Measurements from ENCODE around the gene TEN1.

Gene TEN1

DNA sequence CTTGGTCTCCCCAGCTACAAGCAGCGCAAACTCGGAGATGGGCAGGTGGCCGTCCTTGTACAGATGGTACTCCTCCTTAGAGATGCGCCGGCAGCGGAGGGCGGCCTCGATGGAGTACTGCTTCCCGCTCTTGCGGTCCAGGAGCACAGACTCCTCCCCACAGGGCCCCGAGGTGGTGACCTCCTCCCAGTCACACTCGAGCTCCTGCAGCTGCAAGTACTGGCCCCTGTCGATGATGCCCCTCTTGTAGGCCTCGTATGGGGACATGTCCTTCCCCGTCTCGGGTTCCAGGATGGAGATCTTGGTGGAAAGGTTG, 28.8 kb downstream of the TEN1 start:
- DNase-seq = no peak

DNA sequence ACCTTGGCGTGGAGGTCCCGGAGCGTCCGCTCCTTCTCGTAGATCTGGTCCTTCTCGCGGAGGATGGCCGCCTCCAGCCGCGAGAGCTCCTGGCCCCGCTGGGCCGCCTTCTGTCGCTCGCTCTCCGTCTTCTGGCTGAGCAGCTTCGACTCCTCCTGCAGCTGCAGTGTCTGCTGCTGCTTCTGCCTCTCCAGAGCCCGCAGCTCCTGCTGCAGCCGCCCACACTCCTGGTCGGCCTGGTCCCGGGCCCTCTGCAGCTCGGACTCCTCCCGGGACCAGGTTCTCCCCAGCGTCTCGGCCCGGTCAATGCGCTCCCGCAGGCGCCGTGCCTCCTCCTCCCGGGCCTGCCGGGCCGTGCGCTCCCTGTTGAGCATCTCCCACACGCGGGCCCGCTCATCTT, 29.2 kb downstream of the TEN1 start:
- DNase-seq = no peak

DNA sequence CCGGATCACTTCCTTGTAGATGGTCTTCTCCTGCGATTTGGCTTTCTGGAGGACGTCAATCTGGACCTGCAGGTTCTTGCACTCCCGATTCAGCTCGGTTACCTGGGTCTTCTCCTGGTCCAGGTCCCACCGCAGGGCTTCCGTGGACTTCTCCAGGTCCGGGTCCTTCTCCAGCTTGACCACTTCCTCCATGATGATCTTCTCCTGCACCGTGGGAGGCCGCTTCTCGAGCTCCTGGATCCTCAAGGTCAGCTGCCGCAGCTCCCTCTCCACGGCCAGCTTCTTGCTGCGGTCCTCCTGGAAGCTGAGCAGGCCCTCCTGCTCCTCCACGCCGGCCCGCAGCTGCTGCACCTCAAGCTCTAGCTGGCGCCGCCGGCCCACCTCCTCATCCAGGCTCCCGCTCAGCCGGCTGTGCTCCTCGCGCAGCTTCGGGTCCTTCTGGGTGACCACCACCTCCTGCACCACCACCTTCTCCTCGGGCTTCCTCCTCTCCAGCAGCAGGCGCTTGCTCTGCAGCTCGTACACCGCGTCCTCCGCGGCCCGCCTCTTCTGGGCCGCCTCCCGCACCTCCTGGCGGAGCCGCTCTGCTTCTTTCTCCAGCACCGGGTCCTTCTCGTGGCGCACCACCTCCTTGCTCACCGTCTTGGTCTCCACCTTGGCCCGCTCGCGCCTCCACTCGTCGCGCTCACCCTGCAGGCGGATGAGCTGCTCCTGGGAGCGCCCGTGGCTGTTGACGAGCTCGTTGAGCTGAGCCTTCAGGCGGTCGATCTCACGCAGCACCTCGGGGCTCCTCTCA, 29.8 kb downstream of the TEN1 start:
- no peak for DNase-seq

DNA sequence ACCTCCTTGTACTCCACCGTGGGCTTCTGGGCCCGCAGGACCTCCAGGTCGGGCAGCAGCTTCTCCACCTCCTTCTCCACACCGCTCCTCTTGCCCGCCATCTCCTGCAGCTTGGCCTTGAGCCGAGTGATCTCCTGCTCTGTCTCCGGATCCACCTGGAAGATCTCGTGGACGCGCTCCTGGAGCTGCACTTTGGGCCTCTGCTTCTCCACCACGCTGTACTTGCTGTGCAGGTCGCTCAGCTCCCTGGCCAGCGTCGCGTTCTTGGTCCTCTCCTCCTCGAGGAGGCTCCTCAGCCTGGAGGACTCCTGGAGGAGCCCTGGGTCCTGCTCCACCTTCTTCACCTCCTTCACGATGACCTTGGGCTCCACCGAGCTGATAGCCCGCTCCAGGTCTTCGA, 30.4 kb downstream of the TEN1 start:
- DNase-seq = no peak

DNA sequence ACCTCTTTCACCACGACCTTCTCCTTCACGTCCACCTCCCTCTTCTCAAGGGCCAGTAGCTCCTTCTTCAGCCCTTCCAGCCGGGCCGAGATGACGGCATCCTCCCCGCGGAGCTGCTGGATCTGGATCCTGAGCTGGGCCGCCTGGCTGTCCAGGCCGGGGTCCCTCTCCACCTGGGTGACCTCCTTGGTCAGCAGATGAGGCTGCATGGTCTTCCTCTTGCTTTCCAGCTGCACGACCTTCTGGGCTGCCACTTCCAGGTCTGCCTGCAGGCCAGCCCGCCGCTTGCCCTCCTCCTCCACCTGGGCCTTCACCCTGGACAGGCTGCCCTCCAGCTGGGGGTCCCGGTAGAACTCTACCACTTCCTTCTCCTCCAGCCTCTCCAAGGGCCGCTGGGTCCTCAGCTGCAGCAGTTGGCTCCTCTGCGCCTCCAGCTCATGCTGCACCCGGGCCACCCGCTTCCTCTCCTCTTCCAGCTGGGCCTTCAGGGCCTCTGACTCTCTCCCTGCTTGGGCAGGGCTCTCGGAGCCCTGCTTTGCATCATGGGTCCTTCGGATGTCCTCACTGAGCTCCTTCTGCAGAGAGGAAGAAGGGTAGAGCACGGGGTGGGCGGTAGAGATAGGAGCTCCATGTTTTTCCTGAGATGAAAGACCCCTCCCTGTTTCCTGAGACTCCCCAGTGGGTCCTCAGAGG, 31.1 kb downstream of the TEN1 start:
- no peak for DNase-seq

DNA sequence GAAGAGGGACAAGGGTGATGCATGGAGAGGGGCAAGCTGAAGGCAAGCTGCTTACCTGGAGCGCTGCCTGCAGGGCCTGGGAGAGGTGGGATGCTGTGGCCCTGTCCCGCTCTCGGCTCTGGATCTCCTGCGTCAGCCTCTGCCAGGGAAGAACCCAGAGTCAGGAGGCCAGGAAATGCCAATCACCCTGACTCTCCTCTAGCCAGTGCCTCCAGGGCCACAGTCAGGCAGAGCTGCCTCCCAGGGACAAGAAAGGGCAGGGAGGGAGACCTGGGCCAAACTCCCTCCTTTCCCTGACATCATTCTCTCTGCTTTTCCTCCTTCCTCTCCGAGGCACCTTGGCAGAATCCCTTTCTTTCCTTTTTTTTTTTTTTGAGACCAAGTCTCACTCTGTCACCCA, 32.9 kb downstream of the TEN1 start:
- DNase-seq = no peak

DNA sequence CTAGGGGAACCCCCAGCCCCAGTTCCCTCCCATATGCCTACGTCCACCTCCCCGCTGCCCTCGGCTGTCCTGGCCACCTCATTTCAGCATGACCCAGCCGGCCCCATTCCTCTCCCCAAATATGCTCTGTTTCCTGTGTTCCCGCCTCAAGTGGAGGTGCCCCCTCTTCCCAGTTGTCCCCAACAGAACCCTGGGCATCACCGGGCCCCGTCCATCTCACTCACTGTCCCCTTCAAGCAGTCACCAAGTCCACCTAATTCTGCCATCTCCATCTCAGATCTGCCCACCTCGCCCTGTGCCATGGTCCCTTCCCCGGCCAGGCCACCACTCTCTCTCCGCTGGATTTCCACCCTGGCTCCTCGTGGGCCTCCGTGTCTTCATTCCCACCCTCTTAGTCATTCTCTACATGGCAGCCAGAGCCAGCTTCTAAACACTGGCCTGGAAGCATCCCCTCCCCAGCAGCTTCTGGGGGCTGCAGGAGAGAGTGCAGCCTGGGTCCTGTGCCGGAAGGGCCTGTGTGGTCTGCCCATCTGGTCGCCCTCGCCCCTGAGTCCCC, 34.4 kb downstream of the TEN1 start:
- DNase-seq = no peak

DNA sequence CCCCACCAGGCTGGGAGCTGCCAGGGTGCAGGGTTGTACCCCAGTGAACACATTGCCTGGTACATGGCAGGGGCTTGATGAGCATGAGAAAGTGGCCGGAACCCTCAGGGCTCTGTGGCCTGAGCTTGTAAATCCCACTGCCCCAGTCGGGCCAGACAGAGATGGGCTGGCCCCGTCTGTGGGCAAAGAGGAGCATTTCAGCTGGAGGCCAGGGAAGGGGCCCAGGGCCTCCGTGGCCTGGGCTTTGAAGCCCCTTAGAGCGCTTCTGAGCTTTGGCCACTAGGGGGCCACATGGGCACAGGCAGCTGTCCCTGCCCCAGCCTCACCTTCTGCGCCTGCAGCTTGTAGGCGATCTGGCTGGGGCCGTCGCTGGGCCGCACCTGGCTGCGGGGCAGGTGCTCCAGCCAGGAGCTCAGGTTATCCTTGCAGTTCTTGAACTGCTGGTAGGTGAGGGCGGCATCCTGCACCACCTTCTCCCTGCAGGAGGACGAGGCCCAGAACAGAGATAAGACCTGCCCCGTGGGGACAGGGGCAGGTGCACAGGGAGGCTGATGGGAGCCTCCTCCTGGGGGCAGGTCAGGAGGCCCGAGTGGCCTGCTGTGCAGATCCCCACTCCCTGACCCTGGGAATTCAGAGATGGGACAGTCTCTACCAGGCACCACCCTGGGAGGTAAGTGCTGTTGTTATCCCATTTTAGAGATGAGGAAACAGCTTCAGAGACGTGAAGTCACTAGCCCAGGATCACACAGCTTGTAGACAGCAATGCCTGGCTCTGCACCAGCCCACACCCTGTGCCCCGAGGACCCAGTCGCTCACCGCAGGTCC, 35.3 kb downstream of the TEN1 start:
- DNase-seq = peak; percentile 88

DNA sequence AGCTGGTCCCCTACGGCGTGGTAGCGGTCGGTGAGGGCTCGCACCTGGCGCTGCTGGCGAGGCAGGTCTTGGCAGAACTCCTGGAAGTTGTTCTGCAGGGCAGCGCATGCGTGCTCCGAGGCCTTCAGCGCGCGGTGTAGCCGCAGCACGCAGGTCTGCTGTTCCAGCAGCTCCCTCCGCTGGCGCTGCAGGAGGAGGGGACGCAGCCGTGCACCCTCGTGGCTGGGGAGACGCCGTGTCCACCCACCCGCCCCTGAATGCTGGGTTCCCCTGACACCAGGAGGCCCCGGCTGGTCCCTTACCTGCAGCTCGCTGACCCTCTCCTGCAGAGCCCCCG, 35.9 kb downstream of the TEN1 start:
- peak; percentile 81 for DNase-seq

DNA sequence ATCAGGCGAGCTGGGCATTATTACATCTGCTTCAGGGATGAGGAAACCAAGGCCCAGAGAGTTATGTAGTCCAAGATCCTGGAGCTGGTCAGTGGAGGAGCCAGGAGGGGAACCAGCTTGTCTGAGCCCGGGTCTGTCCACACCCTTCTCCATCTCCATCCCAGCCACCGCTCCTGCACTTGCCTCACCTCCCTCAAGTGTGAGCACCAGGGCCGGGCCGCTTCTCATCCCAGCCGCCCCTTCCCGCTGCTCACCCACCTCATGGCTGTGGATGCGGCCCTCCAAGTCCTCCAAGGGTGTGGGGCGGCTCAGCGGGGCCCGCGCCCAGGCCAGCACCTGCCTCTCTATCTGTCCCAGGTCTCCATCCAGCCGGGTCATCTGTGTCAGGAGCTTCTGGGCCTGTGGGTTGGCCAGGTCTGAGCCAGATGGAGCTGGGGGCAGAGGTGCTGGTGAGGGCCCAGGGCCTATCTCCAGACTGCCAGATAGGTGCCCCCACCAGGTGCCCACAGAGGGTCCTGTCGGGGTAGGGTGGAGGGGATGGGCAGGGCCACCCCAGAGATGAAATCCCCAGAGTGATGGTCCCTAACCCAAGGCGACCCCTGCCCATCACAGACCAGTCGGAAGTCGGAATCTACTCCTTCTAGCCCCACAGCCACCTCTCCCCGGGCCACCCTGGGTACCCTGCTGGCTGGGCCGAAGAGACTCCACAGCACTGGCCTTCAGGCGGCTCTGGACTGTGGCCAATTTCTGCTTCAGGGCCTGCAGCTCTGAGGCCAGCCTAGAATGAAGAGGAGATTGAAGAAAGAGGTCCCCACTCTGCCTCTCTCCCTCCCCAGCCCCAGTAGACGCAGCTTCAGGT, 38.7 kb downstream of the TEN1 start:
- no peak for DNase-seq

DNA sequence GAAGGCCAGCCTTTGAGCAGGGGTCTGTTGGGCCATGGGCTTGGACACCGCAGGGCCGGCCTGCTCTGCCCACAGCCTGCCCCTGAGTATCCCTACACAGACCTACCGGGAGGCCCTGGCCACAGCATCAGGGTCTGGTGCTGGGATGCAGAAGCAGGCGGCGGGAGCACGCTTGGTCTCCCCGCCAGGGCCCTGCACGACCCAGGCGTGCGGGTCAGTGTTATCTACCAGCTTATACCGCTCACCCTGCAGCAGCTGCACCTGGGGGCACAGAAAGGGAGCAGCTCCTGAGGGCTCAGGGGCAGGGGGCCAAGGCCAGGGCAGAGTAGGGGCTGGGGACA, 39.3 kb downstream of the TEN1 start:
- DNase-seq = no peak

DNA sequence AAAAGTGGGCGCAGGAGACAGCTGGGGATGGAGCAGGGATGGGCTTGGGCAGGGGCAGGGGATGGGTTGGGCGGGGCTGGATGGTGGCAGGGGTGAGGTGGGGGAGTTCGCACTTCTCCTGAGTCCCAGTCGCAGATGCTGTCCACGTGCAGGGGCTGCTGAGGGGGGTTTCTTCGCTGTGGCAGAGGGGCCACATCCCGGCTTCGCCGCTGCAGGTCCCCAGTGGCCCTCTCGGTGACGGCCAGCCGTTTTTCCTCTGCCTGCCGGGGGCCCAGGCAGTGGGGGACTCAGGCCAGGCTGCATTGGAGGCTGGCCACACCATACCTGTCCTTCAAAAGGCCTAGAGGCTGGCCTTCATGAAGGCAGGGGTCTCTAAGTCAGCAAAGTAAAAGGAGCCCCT, 39.8 kb downstream of the TEN1 start:
- DNase-seq = no peak

DNA sequence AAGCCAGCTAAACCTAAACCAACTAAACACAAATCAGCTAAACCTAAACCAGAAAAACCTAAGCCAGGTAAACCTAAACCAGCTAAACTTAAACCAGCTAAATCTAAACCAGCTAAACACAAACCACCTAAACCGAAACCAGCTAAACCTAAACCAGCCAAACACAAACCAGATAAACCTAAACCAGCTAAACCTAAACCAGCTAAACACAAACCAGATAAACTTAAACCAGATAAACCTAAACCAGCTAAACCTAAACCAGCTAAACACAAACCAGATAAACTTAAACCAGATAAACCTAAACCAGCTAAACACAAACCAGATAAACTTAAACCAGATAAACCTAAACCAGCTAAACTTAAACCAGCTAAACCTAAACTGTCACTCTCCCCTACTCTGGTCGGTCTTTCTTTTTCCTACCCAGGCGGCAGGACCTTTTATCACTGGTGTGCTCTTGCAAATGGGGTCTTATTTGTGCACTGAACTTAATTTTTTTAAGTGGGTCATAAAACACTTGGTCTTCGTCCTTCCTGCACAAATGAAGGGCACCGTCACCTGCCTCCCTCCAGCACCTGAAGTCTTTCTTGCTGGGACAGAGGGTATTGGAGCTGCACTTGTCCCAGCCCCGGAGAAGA, 40.9 kb downstream of the TEN1 start:
- no peak for DNase-seq

DNA sequence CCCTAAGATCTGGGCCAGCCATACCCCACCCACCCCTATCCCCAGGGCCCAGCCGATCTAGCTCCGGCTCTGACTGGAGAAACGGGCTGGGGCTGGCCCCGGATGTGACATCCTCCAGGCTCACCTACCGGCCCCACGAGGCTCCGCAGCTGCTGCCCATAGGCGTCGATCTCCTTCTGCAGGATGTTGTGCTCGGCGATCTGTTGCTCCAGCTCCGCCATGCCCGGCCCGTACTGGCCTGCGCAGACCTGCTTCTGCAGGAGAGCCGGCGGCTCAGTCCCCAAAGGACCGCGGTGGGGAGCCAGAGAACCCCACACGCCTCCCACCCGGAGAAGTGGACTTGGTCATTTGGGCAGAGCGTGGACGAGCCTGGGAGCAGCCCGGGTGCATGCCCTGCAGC, 43.2 kb downstream of the TEN1 start:
- no peak for DNase-seq

DNA sequence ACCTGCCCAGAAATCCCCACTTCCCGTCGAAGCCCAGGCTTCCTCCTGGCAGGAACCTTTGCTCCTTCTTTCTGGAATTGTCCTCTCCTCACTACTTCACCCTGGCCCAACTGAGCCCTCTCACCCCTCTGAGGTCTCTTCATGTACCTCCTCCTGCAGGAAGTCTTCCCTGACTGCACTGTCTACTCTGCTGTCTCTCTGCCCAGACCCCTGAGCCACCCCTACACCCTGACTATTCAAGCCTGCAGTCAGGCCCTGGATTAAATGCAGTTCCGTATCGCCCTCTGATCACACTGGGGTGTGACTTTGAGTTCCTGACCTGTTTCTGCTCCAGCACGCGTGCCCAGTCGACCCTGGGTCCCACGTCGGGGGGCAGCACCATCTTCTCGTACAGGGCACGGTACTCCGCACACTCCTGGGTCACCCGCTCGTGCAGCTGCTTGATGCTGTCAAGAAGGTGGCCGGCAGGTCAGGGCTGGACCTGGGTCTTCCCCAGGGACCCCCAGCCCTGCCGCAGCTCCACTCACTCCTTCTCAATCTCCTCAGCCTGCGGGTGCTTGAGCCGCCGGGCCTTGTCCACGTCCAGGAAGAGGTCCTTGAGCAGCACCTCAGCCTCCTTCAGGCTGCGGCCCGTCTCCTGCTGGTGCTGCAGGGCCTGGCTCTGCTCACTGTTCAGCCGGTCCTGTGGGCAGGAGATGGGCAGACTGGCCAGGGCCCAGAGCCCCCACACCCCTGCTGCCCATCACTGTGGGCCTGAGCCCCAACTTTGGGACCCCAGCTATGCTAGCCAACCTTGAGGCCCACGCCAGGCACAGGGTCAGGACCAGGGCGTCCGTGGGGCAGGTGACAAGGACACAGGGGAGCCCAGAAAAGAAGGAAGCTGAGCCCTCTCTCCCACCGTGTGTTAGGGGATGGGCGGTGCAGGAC, 44.2 kb downstream of the TEN1 start:
- DNase-seq = no peak

DNA sequence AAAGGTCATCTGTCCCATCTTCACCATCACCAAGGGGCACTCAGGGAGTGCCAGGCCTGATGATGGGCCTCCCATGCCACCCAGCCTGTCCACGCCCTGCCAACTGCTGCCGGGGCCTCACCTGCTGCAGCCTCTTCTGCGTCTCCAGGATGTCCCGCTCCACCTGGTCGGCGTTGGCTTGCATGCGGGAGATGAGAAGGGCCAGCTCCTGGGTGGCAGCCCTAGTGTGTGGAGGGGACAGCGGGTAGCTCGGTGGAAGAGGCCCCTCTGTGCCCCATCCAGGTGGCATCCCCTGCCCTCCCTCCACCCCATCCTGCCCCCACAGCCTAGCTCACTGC, 44.8 kb downstream of the TEN1 start:
- no peak for DNase-seq

DNA sequence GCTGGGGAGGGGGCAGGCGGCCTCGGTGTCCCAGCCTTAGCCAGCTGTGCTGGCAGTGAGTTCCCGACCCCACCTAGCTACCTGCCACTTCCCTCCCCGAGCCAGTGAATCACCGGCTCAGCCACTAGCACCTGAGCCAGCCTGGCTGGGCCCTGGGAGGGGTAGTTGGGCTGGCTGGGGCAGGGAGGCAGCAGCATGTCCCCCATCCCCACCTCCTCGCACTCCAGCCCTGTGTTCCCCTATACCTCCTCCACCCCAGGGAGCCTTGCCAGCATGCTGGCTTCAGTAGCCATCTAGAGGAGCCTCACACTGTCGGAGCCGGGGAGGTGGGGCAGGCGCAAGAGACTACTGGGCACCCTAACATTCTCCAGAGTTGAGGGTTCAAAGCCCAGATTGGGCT, 45.3 kb downstream of the TEN1 start:
- DNase-seq = no peak

DNA sequence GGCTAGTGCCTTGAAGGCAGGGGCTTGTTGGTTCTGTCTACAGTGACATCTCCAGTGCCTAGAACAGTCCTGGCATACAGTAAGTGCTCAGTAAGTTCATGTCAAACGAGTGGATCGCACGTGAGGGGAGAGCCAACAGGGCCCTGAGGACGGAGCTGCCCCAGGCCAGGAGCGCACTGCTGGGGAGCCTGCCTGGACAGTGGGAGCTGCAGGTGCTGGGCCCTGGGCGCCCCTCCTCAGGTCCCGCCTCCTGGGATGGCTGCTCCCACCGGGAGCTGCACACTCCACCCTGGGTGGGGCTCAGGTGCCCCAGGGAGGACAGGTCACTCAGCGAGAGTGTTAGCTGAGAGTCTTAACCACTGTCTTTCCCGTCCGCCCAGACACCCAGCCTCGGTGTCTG, 46.3 kb downstream of the TEN1 start:
- DNase-seq = no peak

DNA sequence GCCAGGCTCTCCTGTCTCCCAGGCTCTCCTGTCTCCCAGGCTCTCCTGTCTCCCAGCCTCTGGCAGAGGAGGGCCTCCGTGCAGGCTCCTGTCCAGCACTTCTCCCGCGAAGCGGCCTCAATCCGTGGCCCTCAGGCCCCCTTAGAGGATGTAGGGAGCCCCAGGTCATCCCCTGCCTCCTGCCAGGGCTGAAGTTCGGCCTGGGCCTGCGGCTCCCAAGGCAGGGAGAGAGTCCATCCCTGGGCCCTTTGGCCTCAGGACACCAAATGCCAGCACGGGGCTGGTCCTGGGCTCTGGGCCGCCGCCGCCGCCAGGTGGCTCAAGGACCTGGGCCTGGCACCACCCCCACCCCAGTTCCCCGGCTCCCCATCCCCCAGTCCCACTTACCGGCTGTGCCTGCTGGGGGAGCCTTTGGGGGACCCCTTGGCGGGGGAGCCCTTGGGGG, 47.7 kb downstream of the TEN1 start:
- no peak for DNase-seq

DNA sequence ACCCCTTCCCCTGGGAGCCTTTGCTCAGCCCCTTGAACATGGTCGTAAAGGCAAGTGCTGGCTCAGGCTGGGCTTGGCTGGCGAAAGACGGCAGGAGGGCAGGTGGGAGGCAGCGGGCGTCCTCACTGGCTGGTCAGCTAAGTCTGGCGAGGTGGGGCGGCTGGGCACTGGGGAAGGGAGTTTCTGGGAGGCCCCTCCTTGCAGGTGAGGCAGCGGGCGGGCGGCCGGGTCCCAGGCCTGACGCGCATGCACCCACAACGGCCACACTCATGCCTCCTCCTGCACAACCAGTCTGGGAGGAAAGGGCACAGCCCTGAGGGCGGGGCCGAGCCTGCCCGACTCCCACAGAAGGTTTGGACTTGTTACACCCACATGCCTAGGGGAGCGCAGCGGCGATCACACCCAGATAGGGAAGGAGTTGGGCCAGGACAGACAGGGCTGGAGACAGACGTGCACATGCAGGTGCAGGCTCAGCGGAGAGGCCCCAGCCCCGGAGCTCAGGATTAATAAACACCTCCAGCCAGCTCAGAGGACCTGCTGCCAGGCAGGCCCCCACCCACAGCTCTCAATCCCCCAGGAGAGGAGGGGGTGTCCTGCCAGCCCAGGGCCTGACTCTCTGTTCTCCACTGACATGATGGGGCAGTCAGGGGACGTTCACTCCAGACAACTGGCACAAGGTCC, 48.3 kb downstream of the TEN1 start, which contains the start of gene EVPL:
Gene EVPL (minus strand): TSS at position 148 of the 681 bp plus-strand sequence. CDS start 108 bp downstream, at position 40.
- DNase-seq = no peak
